Right lobe of liver (tissue), 6 donors: ENCODE results near the gene FTSJ3. TPM values are rescaled to one million over a fixed set of nuclear protein-coding genes. Genes with fewer than 3 reads are reported as not detected.
"Not testable (repeated sequence)": the region's sequence is repeated elsewhere in the genome, so short reads cannot be mapped to it uniquely, and the experiment has no call there.

Source experiments
- ATAC-seq, 4 donors: fragments of 200-7000 bp; cut with Tn5 transposase; one replicate each; pipeline ENCODE4 v1.9.1; 2020; ENCODE audit warnings: mild to moderate bottlenecking in 4 of 4, moderate library complexity in 4 of 4
- DNase-seq, 3 donors: peaks; one replicate each; pipeline ENCODE4 v3.0.0-alpha.2; 2020
- H3K27ac ChIP-seq, 3 donors: fragments of 200-600 bp; one replicate each; pipeline ENCODE4 v1.8.0; 2022
- H3K27me3 ChIP-seq, 2 donors: fragments of 200-600 bp; one replicate each; pipeline ENCODE4 v1.8.0; 2022
- H3K36me3 ChIP-seq, 4 donors: fragments of 200-600 bp; sonication (generic) in 1 of 4; one replicate each; pipeline versions ENCODE4 v1.5.1 to v1.8.0; 2017 to 2022; ENCODE audit warnings: control low read depth in 1 of 4
- H3K4me1 ChIP-seq, 4 donors: fragments of 200-600 bp; sonication (generic) in 1 of 4; one replicate each; pipeline versions ENCODE4 v1.5.1 to v1.8.0; 2017 to 2022; ENCODE audit warnings: control low read depth in 1 of 4
- H3K4me3 ChIP-seq, 3 donors: fragments of 200-600 bp; one replicate each; pipeline ENCODE4 v1.8.0; 2022
- H3K9me3 ChIP-seq, 4 donors: fragments of 200-600 bp; sonication (generic) in 1 of 4; one replicate each; pipeline versions ENCODE4 v1.5.1 to v1.8.0; 2017 to 2022; ENCODE audit warnings: control low read depth in 1 of 4
- CTCF ChIP-seq, 4 donors: fragments of 200-600 bp in 3 of 4; fragments of 450-650 bp in 1 of 4; IDR thresholded peaks; one replicate each; pipeline versions ENCODE4 v1.5.1 to v1.8.0; 2016 to 2022; ENCODE audit warnings: antibody characterized with exemption in 4 of 4, mild to moderate bottlenecking in 2 of 4
- POLR2A ChIP-seq: fragments of 450-650 bp; IDR thresholded peaks from one replicate; pipeline ENCODE4 v1.6.1; 2017; ENCODE audit warnings: antibody characterized with exemption, mild to moderate bottlenecking
- WGBS: methylation state at CpG from one replicate; pipeline ENCODE4 v1.1.6; 2018; ENCODE audit warnings: low coverage, low lambda C conversion rate; ENCODE audit not compliant: insufficient coverage; ENCODE audit errors: missing lambda C conversion rate; 5-methylcytosine and 5-hydroxymethylcytosine counted together
- intact Hi-C, 2 donors: fragments of 100-400 bp; cut with DNase I; formaldehyde crosslinking; loops; one replicate each; pipeline versions ENCODE4 v1.11.2 to v1.14.1; 2022
- total RNA-seq, 6 experiments: library from RNA; depleted of rRNA in 2 of 6; stranded (reverse); fragments of >200 nt in 2 of 6; fragmentation: NEBNext Ultra II Directional in 3 of 6; extraction: Animal tissue kit (Norgen Biotek cat#: 25700) in 3 of 6; gene quantifications; one replicate each; pipeline versions ENCODE4 v1.1.0 to v1.2.4, GENCODE V29; 2016 to 2023
- donor health status: DM: no; HTN: yes; CAD: no.
- donor health status: DM: no; HTN: no; CAD: no.
- donor health status: DM: no; HTN: no; CAD: no.
- donor health status: DM: no; HTN: yes; CAD: no.
- donor health status: DM: no; HTN: yes; CAD: no.

FTSJ3 gene
- total RNA-seq, 6 experiments from 2014 or later: 12.9 to 25.9 (median 19.0) TPM

GRCh38 chr17:63859257-63859656, 31.8 kb upstream of the FTSJ3 start:
- Histone ChIP-seq H3K27me3 (no peaks in the 10 kb centered on the region), H3K4me3 (no peak overlapping the region), H3K36me3 (no peaks in the 10 kb centered on the region), H3K4me1 (no peaks in the 10 kb centered on the region), H3K9me3 (no peaks in the 10 kb centered on the region), H3K27ac (no peak overlapping the region)
- TF ChIP-seq CTCF (IDR thresholded peaks at IDR 0.05) (no peak), POLR2A (no peak)
- DNase-seq (no peak), ATAC-seq (no peak)
- intact Hi-C loops: no loop called here
- 70% methylated on average over 2 of the region's 3 CpGs for WGBS

GRCh38 chr17:63856425-63856824, 29.0 kb upstream of the FTSJ3 start:
- WGBS: 84% methylated on average over 8 of the region's 8 CpGs
- H3K9me3 ChIP-seq, H3K36me3 ChIP-seq, H3K4me3 ChIP-seq, intact Hi-C loops, ATAC-seq, H3K27ac ChIP-seq, DNase-seq, H3K27me3 ChIP-seq, H3K4me1 ChIP-seq: not testable (repeated sequence)

GRCh38 chr17:63855185-63855584, 27.7 kb upstream of the FTSJ3 start:
- intact Hi-C loops: no loop called here
- H3K4me3 ChIP-seq: no peak overlapping the region

GRCh38 chr17:63854709-63855108, 27.2 kb upstream of the FTSJ3 start:
- Histone ChIP-seq H3K36me3 (no peaks in the 10 kb centered on the region), H3K4me3 (no peak overlapping the region), H3K4me1 (no peaks in the 10 kb centered on the region), H3K27me3 (no peaks in the 10 kb centered on the region), H3K9me3 (no peaks in the 10 kb centered on the region), H3K27ac (no peak overlapping the region)
- DNase-seq (no peak), ATAC-seq (peak in 2 of 4 donors; percentile 57)
- no peak for TF ChIP-seq POLR2A
- no peak for TF ChIP-seq CTCF (IDR thresholded peaks at IDR 0.05)
- intact Hi-C loops: no loop called here
- 38% methylated on average over 5 of the region's 5 CpGs for WGBS

More at GRCh38 chr17:63855185-63855584, 27.7 kb upstream of the FTSJ3 start:
- Histone ChIP-seq H3K36me3 (no peaks in the 10 kb centered on the region), H3K27ac (no peak overlapping the region), H3K9me3 (no peaks in the 10 kb centered on the region), H3K27me3 (no peaks in the 10 kb centered on the region), H3K4me1 (no peaks in the 10 kb centered on the region)
- TF ChIP-seq POLR2A (no peak), CTCF (IDR thresholded peaks at IDR 0.05) (no peak)
- ATAC-seq: no peak
- 90% methylated on average over 7 of the region's 8 CpGs for WGBS
- no peak for DNase-seq

- TF ChIP-seq POLR2A: no peak
- no peak for TF ChIP-seq CTCF (IDR thresholded peaks at IDR 0.05)
- no peak for ATAC-seq
- no peaks in the 10 kb centered on the region for H3K4me1 ChIP-seq
- intact Hi-C loops: no loop called here
- DNase-seq: no peak
- H3K9me3 ChIP-seq: no peaks in the 10 kb centered on the region
- no peaks in the 10 kb centered on the region for H3K36me3 ChIP-seq
- H3K4me3 ChIP-seq: no peak overlapping the region
- WGBS: 93% methylated on average over 2 of the region's 2 CpGs
- H3K27me3 ChIP-seq: no peaks in the 10 kb centered on the region
- H3K27ac ChIP-seq: no peak overlapping the region
These were observed 25.8 kb upstream of the FTSJ3 start for GRCh38 chr17:63853260-63853659.
